T-cell (primary cell): ENCODE measurements around the gene INPP5A. TPM values are rescaled to one million over a fixed set of nuclear protein-coding genes. Genes with fewer than 3 reads are reported as not detected.
"Not testable (repeated sequence)": the region's sequence is repeated elsewhere in the genome, so short reads cannot be mapped to it uniquely, and the experiment has no call there.

Source experiments
- ATAC-seq, 4 experiments: fragments of 200-7000 bp in 3 of 4; fragments of 150-1000 bp in 1 of 4; cut with Tn5 transposase; replicated peaks in 1 of 4; 1 replicate in 3 of 4; 2 replicates in 1 of 4; pipeline ENCODE4 v1.10.0; 2021; ENCODE audit warnings: moderate library complexity in 3 of 4, mild to moderate bottlenecking in 2 of 4, moderate number of reproducible peaks in 1 of 4
- CTCF ChIA-PET, 2 donors: fragments of 300-600 bp; sonication (Branson Sonifier 250); formaldehyde crosslinking; loops; one replicate each; lab custom pipeline; 2022; ENCODE audit warnings: antibody characterized with exemption in 2 of 2; lab: Charles Lee
- POLR2A ChIA-PET, 2 donors: fragments of 300-600 bp; sonication (Branson Sonifier 250); formaldehyde crosslinking; loops; one replicate each; lab custom pipeline; 2022; ENCODE audit warnings: antibody characterized with exemption in 2 of 2; lab: Charles Lee
- DNase-seq, 35 experiments: peaks; one replicate each; pipeline versions ENCODE4 v3.0.0 to v3.0.0-alpha.2; 2013 to 2023
- H3K27ac ChIP-seq: one replicate; pipeline ENCODE4 v1.5.1; 2013; ENCODE audit warnings: low read length
- H3K27me3 ChIP-seq, 2 experiments: replicated peaks in 1 of 2; 1 replicate in 1 of 2; 2 replicates in 1 of 2; pipeline versions ENCODE4 v1.6.1 to v1.7.0; 2013; ENCODE audit warnings: low read length in 1 of 2, mixed read lengths in 1 of 2; ENCODE audit not compliant: control insufficient read depth in 2 of 2, insufficient read depth in 2 of 2; ENCODE audit errors: extremely low read depth in 1 of 2
- H3K36me3 ChIP-seq, 2 donors: 1 replicate in 1 of 2; 2 replicates in 1 of 2; pipeline versions ENCODE4 v1.6.1 to v1.7.0; 2013; ENCODE audit warnings: low read length in 1 of 2; ENCODE audit not compliant: control insufficient read depth in 2 of 2, insufficient read depth in 1 of 2; ENCODE audit errors: extremely low read depth in 1 of 2
- H3K4me1 ChIP-seq, 2 experiments: 1 replicate in 1 of 2; 2 replicates in 1 of 2; pipeline versions ENCODE4 v1.6.1 to v1.7.0; 2013; ENCODE audit warnings: low read length in 2 of 2, mixed read lengths in 1 of 2; ENCODE audit not compliant: insufficient read depth in 2 of 2, control insufficient read depth in 1 of 2; ENCODE audit errors: extremely low read depth in 1 of 2
- H3K4me3 ChIP-seq, 2 donors: 1 replicate in 1 of 2; 2 replicates in 1 of 2; pipeline versions ENCODE4 v1.5.1 to v1.7.0; 2013; ENCODE audit warnings: mild to moderate bottlenecking in 2 of 2, low read length in 1 of 2, moderate library complexity in 1 of 2; ENCODE audit not compliant: control insufficient read depth in 1 of 2; ENCODE audit errors: extremely low read depth in 1 of 2
- H3K9me3 ChIP-seq: 2 replicates; pipeline ENCODE4 v1.7.0; 2013
- H3K27ac Mint-ChIP-seq, 2 donors: one replicate each; pipeline ENCODE4 v1.8.0; 2020 to 2021; ENCODE audit warnings: mild to moderate bottlenecking in 2 of 2, mixed read lengths in 2 of 2
- H3K27me3 Mint-ChIP-seq, 2 donors: one replicate each; pipeline ENCODE4 v1.8.0; 2021 to 2022; ENCODE audit warnings: mixed read lengths in 2 of 2
- H3K36me3 Mint-ChIP-seq: one replicate; pipeline ENCODE4 v1.8.0; 2021; ENCODE audit warnings: mixed read lengths
- H3K4me1 Mint-ChIP-seq, 3 donors: one replicate each; pipeline ENCODE4 v1.8.0; 2020 to 2022; ENCODE audit warnings: mixed read lengths in 3 of 3, mild to moderate bottlenecking in 1 of 3
- H3K4me3 Mint-ChIP-seq, 3 donors: one replicate each; pipeline ENCODE4 v1.8.0; 2020 to 2022; ENCODE audit warnings: mild to moderate bottlenecking in 3 of 3, mixed read lengths in 3 of 3, moderate library complexity in 3 of 3
- H3K9me3 Mint-ChIP-seq, 3 donors: one replicate each; pipeline ENCODE4 v1.8.0; 2020 to 2022; ENCODE audit warnings: mixed read lengths in 3 of 3
- WGBS: methylation state at CpG from one replicate; pipeline ENCODE4 v1.1.5; 2013; ENCODE audit warnings: missing lambda C conversion rate; ENCODE audit not compliant: insufficient coverage; 5-methylcytosine and 5-hydroxymethylcytosine counted together
- total RNA-seq, 35 experiments: library from RNA in 6 of 35; stranded (reverse) in 6 of 35; fragments of 120-200 nt in 1 of 35; gene quantifications; one replicate each; pipeline versions ENCODE4 v1.2.1 to v1.2.4 and lab custom pipeline; 2013 to 2026

INPP5A gene
- total RNA-seq, 5 donors from 2014 or later (not counting 1 experiment from before 2014, with no cell fraction given) = 20.9 to 23.1 (median 22.9) TPM

DNA sequence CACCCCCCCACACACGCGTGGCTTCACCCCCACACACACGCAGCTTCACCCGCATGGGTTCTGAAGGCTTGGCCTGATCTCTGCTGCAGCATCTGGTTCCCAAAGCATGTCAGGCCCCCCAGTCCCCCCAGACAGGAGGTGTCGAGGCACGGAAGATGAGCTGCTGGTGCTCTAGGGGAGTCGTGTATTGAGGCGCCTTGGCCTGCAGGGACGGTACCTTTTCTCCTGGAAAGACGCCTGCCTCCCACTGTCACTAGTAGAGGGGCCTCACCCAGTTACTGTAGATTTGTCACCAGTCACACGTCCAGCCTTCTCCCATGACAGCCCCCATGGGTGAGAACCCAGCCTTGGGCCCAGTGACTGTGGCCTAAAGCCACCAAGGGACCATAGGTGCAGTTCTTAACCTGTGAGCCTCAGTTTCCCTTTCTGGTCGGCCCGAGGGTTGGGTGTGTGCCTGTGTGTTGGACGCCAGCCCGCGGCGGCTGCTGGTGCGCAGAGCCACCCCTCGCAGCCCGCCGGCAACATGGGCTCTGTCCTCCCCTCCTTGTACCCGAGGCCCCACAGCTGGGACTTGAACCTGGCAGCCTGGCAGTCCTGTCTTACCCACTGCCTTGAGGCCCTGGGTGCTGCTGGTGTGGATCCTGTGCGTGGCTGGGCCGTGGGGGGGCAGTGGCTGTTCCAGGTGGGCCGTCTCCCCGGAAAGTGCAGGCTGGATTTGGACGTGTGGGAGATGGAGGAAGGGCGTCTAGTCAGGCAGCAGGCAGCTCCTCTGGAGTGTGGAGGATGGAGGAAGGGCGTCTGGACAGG lies 166.6 kb downstream of the INPP5A start:
- peaks cover 52% of the 10 kb centered on the region for H3K36me3 Mint-ChIP-seq
- H3K4me1 Mint-ChIP-seq = peaks cover 0 to 1% (median 0%) of the 10 kb centered on the region in 3 donors
- H3K27me3 Mint-ChIP-seq = no peaks in the 10 kb centered on the region
- POLR2A ChIA-PET = no interaction called here
- H3K4me3 Mint-ChIP-seq = no peak overlapping the region
- ATAC-seq = no peak
- Histone ChIP-seq H3K4me1 (peaks cover 0 to 2% of the 10 kb centered on the region in 2 experiments), H3K36me3 (peaks cover 4 to 6% of the 10 kb centered on the region in 2 donors), H3K4me3 (no peak overlapping the region), H3K27ac (no peak overlapping the region), H3K9me3 (no peaks in the 10 kb centered on the region), H3K27me3 (no peaks in the 10 kb centered on the region)
- H3K27ac Mint-ChIP-seq = no peak overlapping the region
- DNase-seq = no peak
- CTCF ChIA-PET = no interaction called here
- peaks cover 0 to 9% (median 8%) of the 10 kb centered on the region in 3 donors for H3K9me3 Mint-ChIP-seq
- 94% methylated on average over 19 of the region's 29 CpGs for WGBS

DNA sequence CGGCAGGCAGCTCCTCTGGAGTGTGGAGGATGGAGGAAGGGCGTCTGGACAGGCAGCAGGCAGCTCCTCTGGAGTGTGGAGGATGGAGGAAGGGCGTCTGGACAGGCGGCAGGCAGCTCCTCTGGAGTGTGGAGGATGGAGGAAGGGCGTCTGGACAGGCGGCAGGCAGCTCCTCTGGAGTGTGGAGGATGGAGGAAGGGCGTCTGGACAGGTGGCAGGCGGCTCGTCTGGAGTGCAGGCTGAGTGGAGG lies 167.2 kb downstream of the INPP5A start:
- ATAC-seq, POLR2A ChIA-PET, CTCF ChIA-PET, H3K27ac Mint-ChIP-seq, DNase-seq, H3K4me1 ChIP-seq, H3K4me3 ChIP-seq, H3K9me3 ChIP-seq, H3K36me3 ChIP-seq, H3K9me3 Mint-ChIP-seq, H3K27me3 ChIP-seq, H3K4me1 Mint-ChIP-seq, H3K4me3 Mint-ChIP-seq, H3K27me3 Mint-ChIP-seq, H3K27ac ChIP-seq: not testable (repeated sequence)
- peaks cover 53% of the 10 kb centered on the region for H3K36me3 Mint-ChIP-seq
- 81% methylated on average over 8 of the region's 9 CpGs for WGBS

GRCh38 chr10:132705173-132705572 lies 167.6 kb downstream of the INPP5A start:
- H3K4me1 ChIP-seq = peaks cover 0 to 2% of the 10 kb centered on the region in 2 experiments
- WGBS = 94% methylated on average over 13 of the region's 15 CpGs
- POLR2A ChIA-PET = no interaction called here
- CTCF ChIA-PET = no interaction called here
- no peak overlapping the region for H3K27ac ChIP-seq
- H3K36me3 Mint-ChIP-seq = peaks cover 57% of the 10 kb centered on the region
- DNase-seq (no peak), ATAC-seq (no peak)
- no peaks in the 10 kb centered on the region for H3K27me3 ChIP-seq
- H3K27me3 Mint-ChIP-seq = no peaks in the 10 kb centered on the region
- H3K4me1 Mint-ChIP-seq = peaks cover 0 to 1% (median 0%) of the 10 kb centered on the region in 3 donors
- no peak overlapping the region for H3K27ac Mint-ChIP-seq
- peaks cover 6 to 11% of the 10 kb centered on the region in 2 donors for H3K36me3 ChIP-seq
- no peaks in the 10 kb centered on the region for H3K9me3 ChIP-seq
- peaks cover 0 to 9% (median 8%) of the 10 kb centered on the region in 3 donors for H3K9me3 Mint-ChIP-seq
- no peak overlapping the region for H3K4me3 ChIP-seq
- H3K4me3 Mint-ChIP-seq = no peak overlapping the region

DNA sequence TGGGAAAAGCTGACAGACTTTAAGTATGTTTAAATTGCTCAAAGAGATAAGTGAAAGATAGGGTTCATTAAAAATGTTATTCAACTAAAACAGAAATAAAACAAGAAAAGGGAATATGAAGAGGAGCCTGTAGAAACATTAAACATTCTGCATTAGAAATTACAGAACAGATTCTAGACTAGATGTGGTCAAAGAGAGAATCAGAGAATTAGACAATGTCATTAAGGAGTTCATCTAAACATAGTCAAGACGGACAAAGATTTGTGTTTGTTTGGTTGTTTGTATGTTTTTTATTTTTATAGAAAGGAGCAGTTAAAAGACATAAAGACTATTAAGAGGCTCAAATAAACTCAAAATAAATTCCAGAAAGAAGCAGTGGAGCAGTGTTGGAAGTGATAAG lies 168.4 kb downstream of the INPP5A start:
- peaks cover 0 to 1% (median 0%) of the 10 kb centered on the region in 3 donors for H3K4me1 Mint-ChIP-seq
- no peak for ATAC-seq
- H3K27me3 Mint-ChIP-seq = no peaks in the 10 kb centered on the region
- Histone ChIP-seq H3K27me3 (no peaks in the 10 kb centered on the region), H3K9me3 (no peaks in the 10 kb centered on the region), H3K27ac (no peak overlapping the region), H3K4me1 (peaks cover 0 to 2% of the 10 kb centered on the region in 2 experiments), H3K36me3 (peaks cover 6 to 13% of the 10 kb centered on the region in 2 donors), H3K4me3 (no peak overlapping the region)
- no peak overlapping the region for H3K27ac Mint-ChIP-seq
- CTCF ChIA-PET = no interaction called here
- peaks cover 58% of the 10 kb centered on the region for H3K36me3 Mint-ChIP-seq
- POLR2A ChIA-PET = no interaction called here
- no CpG with 5 or more reads among the region's 1 CpG for WGBS
- H3K4me3 Mint-ChIP-seq = no peak overlapping the region
- DNase-seq = no peak
- H3K9me3 Mint-ChIP-seq = peaks cover 0 to 9% (median 8%) of the 10 kb centered on the region in 3 donors

GRCh38 chr10:132706701-132707100 lies 169.1 kb downstream of the INPP5A start:
- peaks cover 6 to 15% of the 10 kb centered on the region in 2 donors for H3K36me3 ChIP-seq
- 98% methylated on average over 6 of the region's 11 CpGs for WGBS
- Mint-ChIP-seq H3K36me3 (peaks cover 62% of the 10 kb centered on the region), H3K9me3 (peaks cover 0 to 9% (median 8%) of the 10 kb centered on the region in 3 donors), H3K4me3 (no peak overlapping the region), H3K27ac (no peak overlapping the region), H3K27me3 (no peaks in the 10 kb centered on the region), H3K4me1 (peaks cover 0 to 1% (median 0%) of the 10 kb centered on the region in 3 donors)
- CTCF ChIA-PET = no interaction called here
- H3K27me3 ChIP-seq = no peaks in the 10 kb centered on the region
- peaks cover 0 to 2% of the 10 kb centered on the region in 2 experiments for H3K4me1 ChIP-seq
- POLR2A ChIA-PET = no interaction called here
- DNase-seq (no peak), ATAC-seq (no peak)
- H3K27ac ChIP-seq = no peak overlapping the region
- no peaks in the 10 kb centered on the region for H3K9me3 ChIP-seq
- no peak overlapping the region for H3K4me3 ChIP-seq

- Mint-ChIP-seq H3K27ac (no peak overlapping the region), H3K27me3 (no peaks in the 10 kb centered on the region), H3K4me1 (peaks cover 0 to under 1% (median 0%) of the 10 kb centered on the region in 3 donors), H3K4me3 (no peak overlapping the region), H3K36me3 (peaks cover 65% of the 10 kb centered on the region), H3K9me3 (peaks cover 0 to 9% (median 8%) of the 10 kb centered on the region in 3 donors)
- POLR2A ChIA-PET = no interaction called here
- WGBS = 99% methylated on average over 9 of the region's 14 CpGs
- no peak for DNase-seq
- no peak overlapping the region for H3K27ac ChIP-seq
- H3K9me3 ChIP-seq = no peaks in the 10 kb centered on the region
- no peak overlapping the region for H3K4me3 ChIP-seq
- H3K27me3 ChIP-seq = no peaks in the 10 kb centered on the region
- ATAC-seq = no peak
- H3K4me1 ChIP-seq = peaks cover 0 to 2% of the 10 kb centered on the region in 2 experiments
- peaks cover 6 to 15% of the 10 kb centered on the region in 2 donors for H3K36me3 ChIP-seq
- CTCF ChIA-PET = no interaction called here
Observed at GRCh38 chr10:132707121-132707775, 169.7 kb downstream of the INPP5A start.
